HG02943 (cell line): ENCODE results near the gene UBAP2L.
"Not testable (repeated sequence)": the region's sequence is repeated elsewhere in the genome, so short reads cannot be mapped to it uniquely, and the experiment has no call there.

Experiments used
- ATAC-seq: cut with Tn5 transposase; IDR thresholded peaks from one replicate; pipeline ENCODE4 v1.9.1; 2021; ENCODE audit warnings: mild to moderate bottlenecking, low read depth, moderate library complexity; ENCODE audit not compliant: unreplicated experiment

Gene UBAP2L

GRCh38 chr1:154193821-154194220 lies 26.9 kb upstream of the UBAP2L start:
- ATAC-seq = no peak

DNA sequence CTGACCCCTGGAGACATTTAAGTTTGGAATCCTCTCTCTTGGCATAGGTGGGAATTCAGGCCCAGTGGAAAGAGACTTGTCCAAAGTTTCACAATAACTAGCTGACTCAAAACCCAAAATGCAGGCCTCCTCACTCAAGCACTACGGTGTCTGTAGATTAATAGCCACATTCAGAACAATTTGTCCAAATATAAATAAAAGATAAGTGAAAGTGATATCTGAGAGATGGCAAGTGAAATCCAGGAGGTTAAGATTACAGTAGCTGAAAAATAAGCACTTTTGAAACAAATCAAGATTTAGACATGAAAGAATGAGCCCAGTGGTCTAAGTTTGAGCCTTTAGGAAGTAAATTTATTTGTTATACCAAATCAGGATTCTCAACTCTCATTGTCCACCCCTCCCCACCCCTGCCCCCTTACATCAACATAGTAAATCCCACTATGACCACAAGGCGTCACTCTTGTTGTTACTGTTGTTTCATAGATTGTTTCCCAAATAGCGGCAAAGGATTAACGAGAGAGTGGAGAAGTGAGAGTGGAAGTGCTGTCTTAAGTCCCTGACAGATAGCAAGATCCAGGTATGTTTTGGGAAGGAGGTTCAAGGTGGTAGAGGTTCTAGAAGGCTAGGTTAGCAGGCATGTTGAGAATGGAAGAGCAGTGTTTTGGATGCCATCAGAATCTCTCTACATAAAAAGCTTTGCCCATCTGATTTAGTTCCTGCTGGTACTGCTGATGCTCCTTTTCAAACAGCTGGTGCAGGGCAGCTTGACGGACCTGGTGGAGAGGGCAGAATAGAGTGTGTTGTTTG lies 21.8 kb upstream of the UBAP2L start:
- no peak for ATAC-seq

- no peak for ATAC-seq
Measured at GRCh38 chr1:154199563-154199879, 21.2 kb upstream of the UBAP2L start.

DNA sequence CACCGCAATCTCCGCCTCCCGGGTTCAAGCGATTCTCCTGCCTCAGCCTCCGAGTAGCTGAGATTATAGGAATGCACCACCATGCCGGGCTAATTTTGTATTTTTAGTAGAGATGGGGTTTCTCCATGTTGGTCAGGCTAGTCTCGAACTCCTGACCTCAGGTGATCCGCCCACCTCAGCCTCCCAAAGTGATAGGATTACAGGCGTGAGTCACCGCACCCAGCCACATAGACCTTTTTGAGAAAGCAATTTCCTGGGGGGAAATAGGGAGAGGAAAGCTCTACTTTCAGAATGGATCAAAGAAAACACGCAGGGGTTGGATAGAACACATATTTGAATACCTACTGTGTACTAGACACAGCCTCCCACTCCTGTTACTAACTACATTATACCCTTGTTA lies 15.0 kb upstream of the UBAP2L start:
- ATAC-seq = not testable (repeated sequence)

DNA sequence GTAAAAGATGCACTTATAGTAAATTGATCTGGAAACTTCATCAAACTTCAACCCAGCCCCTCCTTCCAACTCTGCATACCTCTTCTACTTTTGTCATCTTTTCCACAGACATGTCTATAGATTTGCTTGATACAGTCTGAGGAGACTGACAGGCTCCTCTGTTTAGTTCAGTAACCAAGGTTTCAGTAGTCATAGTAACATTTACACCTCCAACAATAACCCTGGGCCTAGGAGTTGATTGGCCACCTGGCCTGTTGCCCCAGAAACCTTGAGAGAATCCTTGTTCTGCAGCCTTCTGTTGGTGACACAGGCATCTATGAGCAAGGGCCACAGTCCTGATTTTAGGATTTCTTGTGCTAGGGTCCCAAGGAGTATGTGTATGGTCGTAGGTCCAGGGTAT lies 14.6 kb upstream of the UBAP2L start, which contains the start of gene CFAP141:
CFAP141 (minus strand) TSS at position 138 of the 400 bp plus-strand sequence; CDS start at position 112, 26 bp downstream.
- ATAC-seq = no peak

DNA sequence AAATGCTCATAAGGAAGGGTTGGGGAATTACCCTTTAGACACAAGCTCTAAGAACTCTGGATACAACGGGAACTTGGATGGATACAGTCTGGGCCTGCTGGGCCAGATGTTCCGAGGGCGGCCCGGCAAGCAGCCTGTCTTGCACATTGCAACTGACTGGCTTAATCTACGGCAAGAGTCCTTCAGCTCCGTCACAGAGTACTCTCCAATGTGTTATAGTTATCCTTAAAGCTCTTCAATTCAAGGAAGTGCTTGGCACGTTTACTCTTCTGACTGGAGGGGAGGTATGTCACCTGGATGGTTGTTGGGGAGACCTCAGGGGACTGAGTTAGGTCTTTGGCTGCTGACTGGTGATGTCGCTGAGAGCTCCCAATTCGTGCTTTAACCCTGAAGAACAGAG lies 13.5 kb upstream of the UBAP2L start:
- ATAC-seq = no peak

DNA sequence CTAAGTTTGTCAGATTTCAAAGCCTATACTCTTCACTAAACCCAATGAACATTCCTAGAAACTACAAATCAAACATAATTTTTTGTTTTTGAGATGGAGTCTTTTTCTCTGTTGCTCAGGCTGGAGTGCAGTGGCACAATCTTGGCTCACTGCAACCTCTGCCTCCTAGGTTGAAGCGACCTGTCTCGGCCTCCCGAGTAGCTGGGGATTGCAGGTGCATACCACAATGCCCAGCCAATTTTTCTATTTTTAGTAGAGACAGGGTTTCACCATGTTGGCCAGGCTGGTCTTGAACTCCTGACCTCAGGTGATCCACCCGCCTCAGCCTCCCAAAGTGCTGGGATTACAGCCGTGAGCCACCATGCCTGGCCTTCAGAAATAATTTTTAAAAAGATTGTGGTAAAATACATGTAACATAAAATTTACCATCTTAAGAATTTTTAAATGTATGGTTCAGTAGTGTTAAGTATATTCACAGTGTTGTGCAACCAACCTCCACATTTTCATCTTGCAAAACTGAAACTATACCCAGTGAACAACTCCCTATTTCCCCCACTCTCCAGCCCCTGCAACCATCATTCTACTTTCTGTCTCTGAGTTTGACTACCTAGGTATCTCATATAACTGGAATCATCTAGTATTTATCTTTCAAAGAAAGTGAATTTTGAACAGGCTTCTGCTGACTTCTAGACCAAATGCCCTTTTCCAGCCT lies 11.9 kb upstream of the UBAP2L start:
- ATAC-seq = no peak

- no peak for ATAC-seq
Measured at GRCh38 chr1:154212083-154212482, 8.7 kb upstream of the UBAP2L start.

GRCh38 chr1:154213274-154213673 lies 7.5 kb upstream of the UBAP2L start:
- ATAC-seq = no peak

GRCh38 chr1:154218545-154218944 lies 2.2 kb upstream of the UBAP2L start:
- ATAC-seq = no peak

DNA sequence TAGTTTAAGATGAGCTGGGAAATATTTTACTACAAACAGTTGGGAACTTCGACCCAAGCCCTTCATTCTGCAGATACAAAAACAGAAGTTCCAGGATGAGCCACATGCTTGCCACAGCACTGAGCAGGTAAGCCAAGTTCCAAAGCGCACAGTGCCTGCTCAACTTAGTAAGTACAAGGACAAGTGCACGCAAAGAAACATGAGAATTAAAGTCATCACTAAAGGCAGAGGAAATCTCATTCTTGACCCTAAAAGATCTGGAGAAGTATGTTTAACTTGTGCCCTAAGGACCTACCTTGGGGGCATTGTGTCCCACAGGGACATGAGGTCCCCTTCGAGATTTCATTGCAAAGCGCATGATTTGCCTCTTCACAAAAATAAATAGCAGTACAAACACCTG lies 1.2 kb upstream of the UBAP2L start:
- no peak for ATAC-seq

GRCh38 chr1:154220970-154221277 lies 169 bp downstream of the UBAP2L start:
- no peak for ATAC-seq

DNA sequence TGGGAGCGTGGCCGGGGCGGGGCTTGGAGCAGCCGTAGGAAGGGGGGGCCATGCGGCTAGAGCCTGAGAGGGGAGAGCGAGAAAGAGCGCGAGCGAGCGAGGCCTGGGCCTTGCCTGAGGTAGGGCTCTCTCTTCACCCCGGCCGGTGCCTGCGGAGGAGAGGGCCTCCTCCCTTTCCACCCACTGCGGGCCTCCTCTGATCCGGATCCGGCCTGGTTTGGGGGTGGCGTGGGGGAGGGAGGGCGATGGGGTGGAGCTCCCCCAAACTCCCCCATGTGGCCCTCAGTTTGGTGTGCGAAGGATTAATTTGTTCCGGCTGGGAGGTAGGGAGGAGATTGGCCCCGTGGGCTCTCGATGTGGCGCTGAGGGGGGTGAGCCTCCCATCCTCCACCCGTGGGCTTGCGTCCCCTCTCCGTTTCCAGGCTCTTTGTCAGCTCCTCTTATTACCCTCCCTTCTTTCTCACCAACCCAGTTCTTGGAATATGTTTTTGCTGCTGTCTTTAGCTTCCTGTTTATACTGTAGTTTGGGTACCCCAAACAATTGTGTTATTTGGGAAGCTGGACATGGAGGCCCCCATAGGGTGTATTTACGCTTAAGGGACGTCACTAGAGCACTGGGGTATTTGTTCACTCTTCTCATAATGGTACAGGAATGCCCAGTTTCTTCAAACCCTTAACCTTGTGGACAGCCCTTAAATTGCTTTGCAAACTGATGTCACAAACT lies 685 bp downstream of the UBAP2L start:
- peak; percentile 19 for ATAC-seq

- ATAC-seq = no peak
Measured at GRCh38 chr1:154222518-154222917, 1.8 kb downstream of the UBAP2L start.

- ATAC-seq = no peak
Measured at GRCh38 chr1:154222918-154223317, 2.2 kb downstream of the UBAP2L start.

GRCh38 chr1:154223621-154224020 lies 2.9 kb downstream of the UBAP2L start:
- ATAC-seq = no peak

GRCh38 chr1:154225370-154225769 lies 4.6 kb downstream of the UBAP2L start:
- ATAC-seq = no peak

GRCh38 chr1:154231112-154231511 lies 10.4 kb downstream of the UBAP2L start:
- ATAC-seq = not testable (repeated sequence)

DNA sequence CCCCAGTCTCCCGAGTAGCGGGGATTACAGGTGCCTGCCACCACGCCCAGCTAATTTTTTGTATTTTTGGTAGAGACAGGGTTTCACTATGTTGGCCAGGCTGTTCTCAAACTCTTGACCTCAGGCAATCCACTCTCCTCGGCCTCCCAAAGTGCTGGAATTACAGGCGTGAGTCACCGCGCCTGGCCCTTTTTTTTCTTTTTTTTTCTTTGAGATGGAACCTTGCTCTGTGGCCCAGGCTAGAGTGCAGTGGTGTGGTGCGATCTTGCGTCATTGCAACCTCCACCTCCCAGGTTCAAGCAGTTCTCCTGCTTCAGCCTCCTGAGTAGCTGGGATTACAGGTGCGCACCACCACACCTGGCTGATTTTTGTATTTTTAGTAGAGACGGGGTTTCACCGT lies 12.4 kb downstream of the UBAP2L start:
- ATAC-seq = not testable (repeated sequence)

- no peak for ATAC-seq
Measured at GRCh38 chr1:154236855-154237254, 16.1 kb downstream of the UBAP2L start.

DNA sequence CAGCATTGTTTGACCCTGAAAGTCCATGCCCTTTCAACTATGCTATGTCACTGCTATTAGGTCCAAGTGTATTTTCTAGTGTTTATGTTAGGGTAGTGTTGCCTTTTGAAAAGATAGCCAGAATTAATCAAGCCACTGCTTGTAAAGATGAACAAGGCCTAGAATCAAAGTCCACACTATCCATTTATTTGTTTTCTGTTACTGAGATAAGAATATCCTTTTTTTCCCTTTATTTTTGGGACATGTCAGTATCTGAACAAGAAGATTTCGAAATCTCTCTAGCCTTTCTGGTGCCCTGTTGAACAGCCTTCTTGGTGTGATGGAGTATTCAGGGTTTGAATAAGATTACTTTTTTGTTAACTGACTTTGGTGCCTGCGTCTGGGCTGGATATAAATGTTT lies 16.7 kb downstream of the UBAP2L start:
- no peak for ATAC-seq
